A549 (cell line): ENCODE data around the gene TNMD. TPM values are rescaled to one million over a fixed set of nuclear protein-coding genes. Genes with fewer than 3 reads are reported as not detected.

Experiments used
- ATAC-seq, 2 experiments: fragments of 200-7000 bp in 1 of 2; fragments of >200 bp in 1 of 2; cut with Nextera tagmentation in 1 of 2; cut with Tn5 transposase in 1 of 2; 3 replicates each; pipeline versions ENCODE4 v1.8.0 to v1.9.1; 2018 to 2020; ENCODE audit warnings: mild to moderate bottlenecking in 1 of 2, moderate library complexity in 1 of 2
- CTCF ChIA-PET: fragments of 300-600 bp; sonication (Branson Sonifier 250); formaldehyde crosslinking; extraction: SDS; loops from one replicate; lab custom pipeline; 2021; ENCODE audit warnings: antibody characterized with exemption, inconsistent platforms; lab: Yijun Ruan, JAX
- POLR2A ChIA-PET: fragments of 350-600 bp; formaldehyde crosslinking; extraction: SDS; loops from one replicate; lab custom pipeline; 2021; ENCODE audit warnings: antibody characterized with exemption, inconsistent platforms; lab: Yijun Ruan, JAX
- DNase-seq, 2 experiments: peaks; one replicate each; pipeline versions ENCODE4 v3.0.0 to v3.0.0-alpha.2; 2011 to 2016; ENCODE audit warnings: low read depth in 1 of 2, low spot score in 1 of 2
- FAIRE-seq: peaks from 2 replicates; lab custom pipeline; 2011; peaks lifted over from hg19 to GRCh38; lab: Jason Lieb, UNC
- H3K27ac ChIP-seq, 2 experiments: fragments of >200 bp; sonication (Bioruptor Twin); formaldehyde crosslinking; 3 replicates each; pipeline ENCODE4 v1.5.1; 2016 to 2017
- H3K4me1 ChIP-seq: fragments of >200 bp; sonication (Bioruptor Twin); formaldehyde crosslinking; 3 replicates; pipeline ENCODE4 v1.6.1; 2016
- H3K4me2 ChIP-seq: fragments of >200 bp; sonication (Bioruptor Twin); formaldehyde crosslinking; 3 replicates; pipeline ENCODE4 v1.6.1; 2016
- H3K4me3 ChIP-seq: fragments of >200 bp; sonication (Bioruptor Twin); formaldehyde crosslinking; 3 replicates; pipeline ENCODE4 v1.5.1; 2016
- H3K9me3 ChIP-seq: fragments of >200 bp; sonication (Bioruptor Twin); formaldehyde crosslinking; 3 replicates; pipeline ENCODE4 v1.6.1; 2016
- BHLHE40 ChIP-seq: IDR thresholded peaks from 2 replicates; pipeline ENCODE4 v1.6.1; 2012; ENCODE audit warnings: low read depth, low read length, inconsistent platforms
- CHD2 ChIP-seq: fragments of 150-350 bp; IDR thresholded peaks from 2 replicates; pipeline ENCODE4 v1.6.1; 2014; ENCODE audit warnings: low read length; ENCODE audit not compliant: partially characterized antibody
- JUN ChIP-seq, 2 experiments: fragments of >200 bp; sonication (Bioruptor Twin); formaldehyde crosslinking; IDR thresholded peaks; 2 replicates in 1 of 2; 3 replicates in 1 of 2; pipeline ENCODE4 v1.6.1; 2016 to 2017
- JUNB ChIP-seq: fragments of >200 bp; sonication (Bioruptor Twin); formaldehyde crosslinking; IDR thresholded peaks from 2 replicates; pipeline ENCODE4 v1.6.1; 2016
- KDM1A ChIP-seq: fragments of 200-600 bp; sonication (generic); IDR thresholded peaks from 2 replicates; pipeline ENCODE4 v1.6.1; 2016; ENCODE audit warnings: low read depth, mild to moderate bottlenecking
- MAZ ChIP-seq: fragments of 150-350 bp; IDR thresholded peaks from 2 replicates; pipeline ENCODE4 v1.6.1; 2014; ENCODE audit warnings: antibody characterized with exemption, low read depth, low read length, borderline replicate concordance
- MYC ChIP-seq: IDR thresholded peaks from 2 replicates; pipeline ENCODE4 v1.6.1; 2012; ENCODE audit warnings: mild to moderate bottlenecking, inconsistent platforms, low read length, improper control_type of control experiment, borderline replicate concordance
- NFE2L2 ChIP-seq: fragments of 150-350 bp; conservative IDR thresholded peaks from 2 replicates; pipeline ENCODE4 v1.6.1; 2014; ENCODE audit warnings: low read length
- RAD21 ChIP-seq, 2 experiments: fragments of >200 bp in 1 of 2; sonication (Bioruptor Twin) in 1 of 2; formaldehyde crosslinking in 1 of 2; IDR thresholded peaks in 1 of 2; conservative IDR thresholded peaks in 1 of 2; 2 replicates in 1 of 2; 3 replicates in 1 of 2; pipeline ENCODE4 v1.6.1; 2012 to 2018; ENCODE audit warnings: inconsistent platforms in 1 of 2
- RARB ChIP-seq: fragments of 250-450 bp; sonication (Bioruptor Pico); IDR thresholded peaks from 2 replicates; pipeline ENCODE4 v1.8.0; 2021; ENCODE audit warnings: mild to moderate bottlenecking, moderate library complexity
- SMC3 ChIP-seq: fragments of >200 bp; sonication (Bioruptor Twin); formaldehyde crosslinking; IDR thresholded peaks from 3 replicates; pipeline ENCODE4 v1.6.1; 2018; ENCODE audit warnings: inconsistent platforms
- TP53 ChIP-seq: fragments of 250-450 bp; sonication (Bioruptor Pico); IDR thresholded peaks from 2 replicates; pipeline ENCODE4 v1.5.0; 2021; ENCODE audit warnings: mild to moderate bottlenecking, moderate library complexity
- ZC3H11A ChIP-seq: fragments of 450-650 bp; IDR thresholded peaks from 2 replicates; pipeline ENCODE4 v1.6.1; 2014; ENCODE audit warnings: antibody characterized with exemption, mild to moderate bottlenecking
- ZSCAN20 ChIP-seq: fragments of 250-450 bp; sonication (Bioruptor Pico); IDR thresholded peaks from 2 replicates; pipeline ENCODE4 v1.8.0; 2022; ENCODE audit warnings: mild to moderate bottlenecking, moderate library complexity
- WGBS: methylation state at CpG from one replicate; pipeline ENCODE4 v1.1.6; 2017; ENCODE audit errors: missing lambda C conversion rate; 5-methylcytosine and 5-hydroxymethylcytosine counted together
- polyA plus RNA-seq, 4 experiments: library from polyadenylated mRNA; depleted of rRNA in 3 of 4; stranded (reverse); fragments of >200 nt; fragmentation: RNase III in 1 of 4; extraction: RNeasy Plus Mini Kit Qiagen cat#74134 plus additional on column Dnase treatment in 1 of 4; gene quantifications; 2 replicates in 3 of 4; 3 replicates in 1 of 4; pipeline ENCODE4 v1.2.3, GENCODE V29; 2011 to 2017
- TF ChIP-seq, protein P1 (sequence below): fragments of >200 bp; sonication (Bioruptor Twin); formaldehyde crosslinking; IDR thresholded peaks from 3 replicates; pipeline ENCODE4 v1.5.1; 2016
- TF ChIP-seq, protein P2 (sequence below): IDR thresholded peaks from 2 replicates; pipeline ENCODE4 v1.6.1; 2012; ENCODE audit warnings: low read depth, borderline replicate concordance
- TF ChIP-seq, protein P3 (sequence below): fragments of >200 bp; sonication (Bioruptor Twin); formaldehyde crosslinking; IDR thresholded peaks from 2 replicates; pipeline ENCODE4 v1.6.1; 2016

The TNMD gene
- polyA plus RNA-seq, 2 of the 4 experiments (the other 2 are of a cell fraction): not detected

DNA sequence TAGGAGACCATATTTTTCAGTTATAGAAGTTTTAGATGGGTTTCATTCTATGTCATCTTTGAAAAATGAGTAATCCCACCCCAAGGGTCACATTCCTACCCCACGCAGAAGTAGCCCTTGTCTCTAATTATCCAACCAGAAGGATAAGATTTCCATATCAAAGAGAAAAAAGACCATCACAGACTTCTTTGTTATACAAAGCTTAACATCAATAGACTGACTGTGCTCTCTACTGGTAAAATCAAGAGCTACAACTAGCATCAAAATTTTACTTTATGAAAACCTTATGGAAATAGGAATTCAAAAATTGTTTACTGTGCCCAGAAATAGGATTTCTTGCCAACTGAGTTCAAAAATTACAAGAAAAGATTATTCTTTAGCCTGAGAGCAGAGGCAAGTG is 24.9 kb downstream of the TNMD start:
- ATAC-seq (no peak), FAIRE-seq (no peak), DNase-seq (no peak)
- WGBS: 0% methylated on average over 1 of the region's 1 CpG
- ChIA-PET CTCF (interaction anchor here (1.8 kb wide), 1 partner anchor 98 kb away, joined by 8 read pairs; no protein-coding TSS in a partner anchor), POLR2A (no interaction called here)
- H3K27ac ChIP-seq: no peak overlapping the region
- no peaks in the 10 kb centered on the region for H3K9me3 ChIP-seq
- H3K4me1 ChIP-seq: peaks cover under 1% of the 10 kb centered on the region; the same call in 1 of the 3 replicates
- no peak overlapping the region for H3K4me2 ChIP-seq
- no peak overlapping the region for H3K4me3 ChIP-seq
- TF ChIP-seq, protein P1, sequence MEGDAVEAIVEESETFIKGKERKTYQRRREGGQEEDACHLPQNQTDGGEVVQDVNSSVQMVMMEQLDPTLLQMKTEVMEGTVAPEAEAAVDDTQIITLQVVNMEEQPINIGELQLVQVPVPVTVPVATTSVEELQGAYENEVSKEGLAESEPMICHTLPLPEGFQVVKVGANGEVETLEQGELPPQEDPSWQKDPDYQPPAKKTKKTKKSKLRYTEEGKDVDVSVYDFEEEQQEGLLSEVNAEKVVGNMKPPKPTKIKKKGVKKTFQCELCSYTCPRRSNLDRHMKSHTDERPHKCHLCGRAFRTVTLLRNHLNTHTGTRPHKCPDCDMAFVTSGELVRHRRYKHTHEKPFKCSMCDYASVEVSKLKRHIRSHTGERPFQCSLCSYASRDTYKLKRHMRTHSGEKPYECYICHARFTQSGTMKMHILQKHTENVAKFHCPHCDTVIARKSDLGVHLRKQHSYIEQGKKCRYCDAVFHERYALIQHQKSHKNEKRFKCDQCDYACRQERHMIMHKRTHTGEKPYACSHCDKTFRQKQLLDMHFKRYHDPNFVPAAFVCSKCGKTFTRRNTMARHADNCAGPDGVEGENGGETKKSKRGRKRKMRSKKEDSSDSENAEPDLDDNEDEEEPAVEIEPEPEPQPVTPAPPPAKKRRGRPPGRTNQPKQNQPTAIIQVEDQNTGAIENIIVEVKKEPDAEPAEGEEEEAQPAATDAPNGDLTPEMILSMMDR: peak; percentile 7; the same call in 1 of the 3 replicates
- no peak for TF ChIP-seq JUNB
- TF ChIP-seq BHLHE40: no peak
- TF ChIP-seq ZC3H11A: no peak
- TF ChIP-seq, protein P2, sequence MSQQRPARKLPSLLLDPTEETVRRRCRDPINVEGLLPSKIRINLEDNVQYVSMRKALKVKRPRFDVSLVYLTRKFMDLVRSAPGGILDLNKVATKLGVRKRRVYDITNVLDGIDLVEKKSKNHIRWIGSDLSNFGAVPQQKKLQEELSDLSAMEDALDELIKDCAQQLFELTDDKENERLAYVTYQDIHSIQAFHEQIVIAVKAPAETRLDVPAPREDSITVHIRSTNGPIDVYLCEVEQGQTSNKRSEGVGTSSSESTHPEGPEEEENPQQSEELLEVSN: no peak
- TF ChIP-seq CHD2: no peak
- TF ChIP-seq TP53 (CRISPR knock-in tag): no peak
- no peak for TF ChIP-seq KDM1A
- 0 out of 5 replicates have a peak, but pooled peaks of 1 of the 2 experiments have one; percentile 8 for TF ChIP-seq RAD21 (conservative IDR thresholded peaks at IDR 0.05 in 1 of 2, IDR thresholded peaks at IDR 0.05 in 1 of 2)

DNA sequence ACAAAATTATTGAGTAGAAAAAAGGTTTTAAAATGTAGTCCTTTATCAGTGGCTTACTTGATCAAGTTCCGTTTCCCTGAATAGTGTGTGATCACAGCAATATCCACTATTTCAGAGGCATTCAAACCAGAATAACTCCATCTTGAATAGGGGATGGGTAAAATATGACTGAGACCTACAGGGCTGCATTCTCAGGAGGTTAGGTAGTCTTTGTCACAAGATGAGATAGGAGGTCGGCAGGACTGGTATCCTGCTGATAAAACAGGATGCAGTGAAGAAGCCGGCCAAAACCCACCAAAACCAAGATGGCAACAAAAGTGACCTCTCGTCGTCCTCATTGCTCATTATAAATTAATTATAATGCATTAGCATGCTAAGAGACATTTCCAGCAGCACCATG is 27.2 kb downstream of the TNMD start:
- TF ChIP-seq MAZ: no peak
- Histone ChIP-seq H3K9me3 (no peaks in the 10 kb centered on the region), H3K4me1 (peaks cover 3% of the 10 kb centered on the region; the same call in 1 of the 3 replicates), H3K27ac (no peak overlapping the region), H3K4me2 (no peak overlapping the region), H3K4me3 (no peak overlapping the region)
- no peak for FAIRE-seq
- ATAC-seq: no peak
- ChIA-PET CTCF (no interaction called here), POLR2A (no interaction called here)
- DNase-seq: no peak
- 67% methylated on average over 5 of the region's 5 CpGs for WGBS

DNA sequence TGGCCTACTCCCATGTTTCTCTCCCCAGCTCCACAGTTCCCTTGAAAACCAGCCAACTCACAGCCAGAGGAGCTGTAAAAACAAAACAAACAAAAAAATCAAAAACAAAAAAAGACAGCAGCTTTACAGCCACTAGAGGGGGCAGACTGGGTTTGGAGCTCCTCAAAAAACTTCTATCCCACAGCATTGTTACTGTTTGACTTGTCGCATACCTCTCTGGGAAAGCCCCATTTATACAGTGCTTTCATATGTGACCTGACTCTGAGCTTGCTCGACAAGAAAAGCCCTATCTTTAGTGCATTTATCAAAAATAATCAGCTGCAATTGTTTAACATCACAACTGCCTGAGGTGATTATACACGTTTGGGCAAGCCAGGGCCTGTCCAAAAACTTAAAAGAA is 30.3 kb downstream of the TNMD start:
- TF ChIP-seq, protein P3, sequence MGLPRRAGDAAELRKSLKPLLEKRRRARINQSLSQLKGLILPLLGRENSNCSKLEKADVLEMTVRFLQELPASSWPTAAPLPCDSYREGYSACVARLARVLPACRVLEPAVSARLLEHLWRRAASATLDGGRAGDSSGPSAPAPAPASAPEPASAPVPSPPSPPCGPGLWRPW: no peak
- TF ChIP-seq, protein P1: peak; percentile 47
- no peak for TF ChIP-seq ZSCAN20 (CRISPR knock-in tag)
- no peak for TF ChIP-seq MYC
- peak; percentile 47; the same call in 2 of the 3 replicates for TF ChIP-seq SMC3
- TF ChIP-seq JUN (IDR thresholded peaks at IDR 0.05): no peak
- TF ChIP-seq RARB (CRISPR knock-in tag): no peak
- TF ChIP-seq RAD21 (conservative IDR thresholded peaks at IDR 0.05 in 1 of 2, IDR thresholded peaks at IDR 0.05 in 1 of 2): peak in 1 of 2 experiments; percentile 41; a peak in 3 of 5 replicates
- TF ChIP-seq NFE2L2: no peak
- no peak overlapping the region for H3K4me3 ChIP-seq
- POLR2A ChIA-PET: interaction anchor here (1.2 kb wide), 1 partner anchor 21 kb away, joined by 14 read pairs; the partner anchor contains the start of gene TSPAN6
- no peaks in the 10 kb centered on the region for H3K9me3 ChIP-seq
- peaks cover 3% of the 10 kb centered on the region; the same call in 1 of the 3 replicates for H3K4me1 ChIP-seq
- WGBS: 22% methylated on average over 3 of the region's 3 CpGs
- ATAC-seq: peak; percentile 74 to 82; a peak in 5 of 6 replicates
- CTCF ChIA-PET: interaction anchor here (0.7 to 2.2 kb wide), 11 partner anchors 9 to 154 kb away, joined by 3 to 19 read pairs (median 4); partner anchors contain the start of genes SRPX2 and TSPAN6
- FAIRE-seq: no peak
- peak overlapping the region; percentile 36; the same call in 2 of the 3 replicates for H3K4me2 ChIP-seq
- peak overlapping the region; percentile 40 to 63; a peak in 3 of 6 replicates for H3K27ac ChIP-seq
- peak; percentile 13 to 60 for DNase-seq
